ENCODE measurements around the gene UNC5A.

UNC5A gene

GRCh38 chr5:176882567-176882903, 72.2 kb downstream of the UNC5A start:
- no peak for TF ChIP-seq CTCF (IDR thresholded peaks at IDR 0.05; ENCODE audit: control insufficient read depth, extremely low read depth, insufficient read depth)
- no peak overlapping the region for H3K4me3 ChIP-seq (ENCODE audit: low read depth, low read length)
- DNase-seq (ENCODE audit: low read depth) = no peak

- no peak overlapping the region for H3K4me3 ChIP-seq (ENCODE audit: low read depth, low read length)
- no peak for DNase-seq (ENCODE audit: low read depth)
- no peak for TF ChIP-seq CTCF (IDR thresholded peaks at IDR 0.05; ENCODE audit: control insufficient read depth, extremely low read depth, insufficient read depth)
Measured at GRCh38 chr5:176883700-176884570, 73.6 kb downstream of the UNC5A start.

GRCh38 chr5:176884571-176884890, 74.2 kb downstream of the UNC5A start:
- DNase-seq (ENCODE audit: low read depth) = no peak
- H3K4me3 ChIP-seq (ENCODE audit: low read depth, low read length) = no peak overlapping the region
- TF ChIP-seq CTCF (IDR thresholded peaks at IDR 0.05; ENCODE audit: control insufficient read depth, extremely low read depth, insufficient read depth) = no peak

GRCh38 chr5:176886336-176887251, 76.2 kb downstream of the UNC5A start:
- H3K4me3 ChIP-seq (ENCODE audit: low read depth, low read length) = no peak overlapping the region
- no peak for TF ChIP-seq CTCF (IDR thresholded peaks at IDR 0.05; ENCODE audit: control insufficient read depth, extremely low read depth, insufficient read depth)
- no peak for DNase-seq (ENCODE audit: low read depth)

- DNase-seq (ENCODE audit: low read depth) = no peak
- H3K4me3 ChIP-seq (ENCODE audit: low read depth, low read length) = no peak overlapping the region
- no peak for TF ChIP-seq CTCF (IDR thresholded peaks at IDR 0.05; ENCODE audit: control insufficient read depth, extremely low read depth, insufficient read depth)
Measured at GRCh38 chr5:176887252-176887849, 77.0 kb downstream of the UNC5A start.

- DNase-seq (ENCODE audit: low read depth) = no peak
- H3K4me3 ChIP-seq (ENCODE audit: low read depth, low read length) = no peak overlapping the region
- TF ChIP-seq CTCF (IDR thresholded peaks at IDR 0.05; ENCODE audit: control insufficient read depth, extremely low read depth, insufficient read depth) = no peak
Measured at GRCh38 chr5:176888016-176888864, 77.9 kb downstream of the UNC5A start.

Measured in LNCaP clone FGC (cell line).